Duodenal mucosa (tissue), 2 donors: ENCODE data around the gene FAM83G.

Experiments
- H3K27ac ChIP-seq: one replicate; pipeline ENCODE4 v1.7.0; 2013; ENCODE audit warnings: low read depth, low read length
- H3K27me3 ChIP-seq, 2 donors: one replicate each; pipeline ENCODE4 v1.7.0; 2013; ENCODE audit warnings: low read length in 2 of 2, control low read depth in 1 of 2; ENCODE audit not compliant: insufficient read depth in 2 of 2, control insufficient read depth in 1 of 2
- H3K36me3 ChIP-seq, 2 donors: one replicate each; pipeline ENCODE4 v1.7.0; 2013; ENCODE audit warnings: low read length in 2 of 2, control low read depth in 1 of 2; ENCODE audit not compliant: insufficient read depth in 2 of 2, control insufficient read depth in 1 of 2
- H3K4me1 ChIP-seq, 2 donors: one replicate each; pipeline ENCODE4 v1.7.0; 2013; ENCODE audit warnings: low read length in 2 of 2, control low read depth in 1 of 2; ENCODE audit not compliant: insufficient read depth in 2 of 2, control insufficient read depth in 1 of 2
- H3K4me3 ChIP-seq, 2 donors: one replicate each; pipeline ENCODE4 v1.7.0; 2013; ENCODE audit warnings: low read length in 2 of 2, low read depth in 1 of 2
- H3K9ac ChIP-seq, 2 donors: one replicate each; pipeline ENCODE4 v1.7.0; 2013; ENCODE audit warnings: low read length in 2 of 2, low read depth in 1 of 2
- H3K9me3 ChIP-seq, 2 donors: one replicate each; pipeline ENCODE4 v1.7.0; 2013; ENCODE audit warnings: low read length in 2 of 2, control low read depth in 1 of 2; ENCODE audit not compliant: control insufficient read depth in 1 of 2

Gene FAM83G

GRCh38 chr17:18978655-18979054 is 25.9 kb downstream of the FAM83G start:
- Histone ChIP-seq H3K4me3 (no peak overlapping the region), H3K9me3 (no peaks in the 10 kb centered on the region), H3K27ac (no peak overlapping the region), H3K4me1 (peaks cover 27 to 33% of the 10 kb centered on the region in 2 donors), H3K9ac (no peak overlapping the region), H3K36me3 (peaks cover 9 to 46% of the 10 kb centered on the region in 2 donors), H3K27me3 (no peaks in the 10 kb centered on the region)

DNA sequence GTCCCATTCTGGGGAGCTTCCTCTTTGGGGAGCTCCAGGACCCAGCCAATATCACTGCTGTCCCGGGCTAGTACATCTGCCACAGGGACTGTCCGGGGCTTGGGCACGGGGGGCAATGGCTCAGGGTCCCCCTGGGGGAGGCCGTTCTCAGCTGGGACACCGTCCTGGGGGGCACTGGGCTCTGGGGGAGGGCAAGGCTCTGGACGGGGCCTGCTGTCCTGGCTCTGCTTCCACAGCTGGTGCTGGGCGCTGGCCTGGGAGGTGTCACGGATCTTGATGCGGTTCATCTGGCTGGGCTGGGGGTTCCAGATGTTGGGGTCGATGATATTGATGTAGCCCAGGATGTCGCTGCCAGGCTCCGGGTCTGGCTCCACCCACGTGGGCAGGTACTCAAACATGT is 26.5 kb downstream of the FAM83G start:
- H3K4me3 ChIP-seq = no peak overlapping the region
- H3K4me1 ChIP-seq = peaks cover 26 to 28% of the 10 kb centered on the region in 2 donors
- H3K9me3 ChIP-seq = no peaks in the 10 kb centered on the region
- H3K27me3 ChIP-seq = no peaks in the 10 kb centered on the region
- H3K27ac ChIP-seq = no peak overlapping the region
- peaks cover 7 to 46% of the 10 kb centered on the region in 2 donors for H3K36me3 ChIP-seq
- no peak overlapping the region for H3K9ac ChIP-seq

GRCh38 chr17:18977646-18978045 is 26.9 kb downstream of the FAM83G start:
- no peaks in the 10 kb centered on the region for H3K27me3 ChIP-seq
- no peak overlapping the region for H3K9ac ChIP-seq
- no peak overlapping the region for H3K27ac ChIP-seq
- H3K36me3 ChIP-seq = peaks cover 7 to 46% of the 10 kb centered on the region in 2 donors
- H3K9me3 ChIP-seq = no peaks in the 10 kb centered on the region
- H3K4me3 ChIP-seq = no peak overlapping the region
- H3K4me1 ChIP-seq = peaks cover 22 to 24% of the 10 kb centered on the region in 2 donors

GRCh38 chr17:18977021-18977420 is 27.5 kb downstream of the FAM83G start:
- Histone ChIP-seq H3K9ac (no peak overlapping the region), H3K36me3 (peaks cover 7 to 49% of the 10 kb centered on the region in 2 donors), H3K27ac (no peak overlapping the region), H3K4me3 (no peak overlapping the region), H3K9me3 (no peaks in the 10 kb centered on the region), H3K27me3 (no peaks in the 10 kb centered on the region), H3K4me1 (peaks cover 16 to 18% of the 10 kb centered on the region in 2 donors)

DNA sequence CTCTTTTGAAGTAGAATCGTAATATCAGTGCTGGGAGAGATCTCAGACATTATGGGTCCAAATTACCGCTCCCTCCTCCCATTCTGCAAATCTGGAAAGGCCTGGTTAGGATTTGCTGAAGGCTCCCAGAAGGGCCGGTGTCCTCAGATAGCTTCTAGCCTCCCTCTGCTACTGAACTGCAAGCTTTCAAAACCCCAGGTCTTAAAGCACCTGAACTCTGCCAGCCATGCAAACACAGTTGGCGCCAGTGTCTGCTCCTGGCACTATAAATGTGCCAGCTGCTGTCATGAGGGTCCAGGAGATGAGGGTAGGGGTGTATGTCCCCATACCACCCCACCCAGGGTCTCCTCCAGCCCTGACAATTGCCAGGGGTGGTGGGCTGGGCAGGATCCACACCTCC is 28.4 kb downstream of the FAM83G start:
- no peak overlapping the region for H3K9ac ChIP-seq
- H3K27ac ChIP-seq = no peak overlapping the region

GRCh38 chr17:18975597-18975996 is 29.0 kb downstream of the FAM83G start:
- H3K9me3 ChIP-seq = no peaks in the 10 kb centered on the region
- H3K36me3 ChIP-seq = peaks cover 13 to 60% of the 10 kb centered on the region in 2 donors
- no peak overlapping the region for H3K27ac ChIP-seq
- no peak overlapping the region for H3K4me3 ChIP-seq
- H3K27me3 ChIP-seq = no peaks in the 10 kb centered on the region
- no peak overlapping the region for H3K9ac ChIP-seq
- H3K4me1 ChIP-seq = peaks cover 7 to 9% of the 10 kb centered on the region in 2 donors

More for the DNA sequence above, 28.4 kb downstream of the FAM83G start:
- no peak overlapping the region for H3K4me3 ChIP-seq
- no peaks in the 10 kb centered on the region for H3K9me3 ChIP-seq
- peaks cover 10 to 12% of the 10 kb centered on the region in 2 donors for H3K4me1 ChIP-seq
- peaks cover 9 to 55% of the 10 kb centered on the region in 2 donors for H3K36me3 ChIP-seq
- H3K27me3 ChIP-seq = no peaks in the 10 kb centered on the region

DNA sequence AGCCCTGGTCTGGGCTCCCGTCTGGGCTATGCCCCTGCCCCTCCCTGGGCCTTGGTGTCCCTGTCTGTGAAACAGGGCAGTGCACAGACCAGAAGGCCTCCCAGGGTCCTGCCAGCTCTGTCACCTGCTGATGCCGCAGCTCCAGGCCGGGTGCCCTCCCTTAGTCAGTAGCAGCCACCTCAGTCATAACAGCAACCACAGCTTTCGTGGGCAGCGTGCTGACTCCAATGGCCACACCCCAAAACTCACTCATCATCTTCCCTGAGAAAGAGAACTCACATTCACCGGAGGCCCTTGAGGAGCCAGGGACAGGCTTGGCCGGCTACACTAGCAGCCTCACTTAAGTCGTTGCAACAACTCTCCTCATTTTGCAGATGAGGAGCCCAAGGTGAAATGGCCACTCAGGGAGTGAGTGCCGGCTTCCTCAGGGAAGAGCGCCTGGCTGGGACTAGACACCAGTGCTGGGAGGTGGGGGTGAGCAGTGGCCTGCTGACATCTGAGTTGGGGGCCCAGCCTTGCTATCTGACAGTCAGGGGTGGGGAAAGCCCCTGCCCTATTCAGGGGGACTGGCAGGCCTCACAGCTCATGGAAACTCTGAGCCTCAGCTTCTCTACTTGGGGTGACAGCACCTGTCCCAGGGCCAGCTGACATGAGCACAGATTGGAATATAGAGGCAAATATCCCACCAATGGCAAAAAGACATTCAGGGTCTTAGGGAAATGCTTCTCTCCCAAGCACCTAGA is 30.0 kb downstream of the FAM83G start:
- no peak overlapping the region for H3K9ac ChIP-seq
- peaks cover 11 to 14% of the 10 kb centered on the region in 2 donors for H3K4me1 ChIP-seq
- H3K36me3 ChIP-seq = peaks cover 13 to 56% of the 10 kb centered on the region in 2 donors
- no peak overlapping the region for H3K27ac ChIP-seq
- H3K27me3 ChIP-seq = no peaks in the 10 kb centered on the region
- no peaks in the 10 kb centered on the region for H3K9me3 ChIP-seq
- no peak overlapping the region for H3K4me3 ChIP-seq

GRCh38 chr17:18971801-18972200 is 32.8 kb downstream of the FAM83G start:
- Histone ChIP-seq H3K4me3 (no peak overlapping the region), H3K9ac (no peak overlapping the region), H3K4me1 (peaks cover 33 to 36% of the 10 kb centered on the region in 2 donors), H3K9me3 (no peaks in the 10 kb centered on the region), H3K27me3 (no peaks in the 10 kb centered on the region), H3K27ac (no peak overlapping the region), H3K36me3 (peaks cover 9 to 29% of the 10 kb centered on the region in 2 donors)

- Histone ChIP-seq H3K4me3 (no peak overlapping the region), H3K36me3 (peaks cover 6 to 22% of the 10 kb centered on the region in 2 donors), H3K9me3 (no peaks in the 10 kb centered on the region), H3K27me3 (no peaks in the 10 kb centered on the region), H3K27ac (no peak overlapping the region), H3K9ac (no peak overlapping the region), H3K4me1 (peaks cover 33 to 36% of the 10 kb centered on the region in 2 donors)
Observed at GRCh38 chr17:18970582-18971480, 33.7 kb downstream of the FAM83G start.
